ENCODE results near the gene BOLL. TPM values are rescaled to one million over a fixed set of nuclear protein-coding genes. Genes with fewer than 3 reads are reported as not detected.
"Not testable (repeated sequence)": the region's sequence is repeated elsewhere in the genome, so short reads cannot be mapped to it uniquely, and the experiment has no call there.

BOLL gene
- total and polyA plus RNA-seq, 5 donors, result 0.11 TPM; not detected in 4

DNA sequence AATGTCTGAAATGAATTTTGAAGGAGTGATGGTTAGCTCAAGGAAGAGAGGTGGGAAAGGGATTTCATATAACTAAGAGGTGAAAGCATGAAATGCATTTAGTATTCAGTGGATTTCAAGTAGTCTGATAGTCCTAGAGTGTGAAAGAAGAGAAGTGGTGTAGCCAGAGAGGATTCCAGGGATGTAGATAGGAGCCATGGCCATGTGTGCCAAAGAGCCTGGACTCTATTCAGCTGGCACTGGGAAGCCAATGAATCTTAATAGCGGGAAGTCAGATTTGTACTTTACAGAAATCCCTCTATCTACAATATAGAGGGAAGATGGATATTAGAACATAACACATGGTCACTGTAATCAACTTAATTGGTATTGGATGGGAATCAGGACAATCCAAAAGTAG, 8.3 kb upstream of the BOLL start:
- Histone ChIP-seq H3K27ac (ENCODE audit: low read length) (no peak overlapping the region), H3K27me3 (ENCODE audit: control insufficient read depth, insufficient read depth) (no peaks in the 10 kb centered on the region), H3K4me3 (ENCODE audit: low read length) (no peak overlapping the region), H3K4me1 (ENCODE audit: control insufficient read depth, insufficient read depth, low read length) (no peaks in the 10 kb centered on the region), H3K9me3 (ENCODE audit: control insufficient read depth, low read length) (no peaks in the 10 kb centered on the region)
- peak; percentile 70 to 84 for ATAC-seq
- WGBS, result 44% methylated on average over 1 of the region's 1 CpG
- intact Hi-C loops (cut with DNase I), result no loop called here
- peak; percentile 18 to 56 (median 34) for DNase-seq

DNA sequence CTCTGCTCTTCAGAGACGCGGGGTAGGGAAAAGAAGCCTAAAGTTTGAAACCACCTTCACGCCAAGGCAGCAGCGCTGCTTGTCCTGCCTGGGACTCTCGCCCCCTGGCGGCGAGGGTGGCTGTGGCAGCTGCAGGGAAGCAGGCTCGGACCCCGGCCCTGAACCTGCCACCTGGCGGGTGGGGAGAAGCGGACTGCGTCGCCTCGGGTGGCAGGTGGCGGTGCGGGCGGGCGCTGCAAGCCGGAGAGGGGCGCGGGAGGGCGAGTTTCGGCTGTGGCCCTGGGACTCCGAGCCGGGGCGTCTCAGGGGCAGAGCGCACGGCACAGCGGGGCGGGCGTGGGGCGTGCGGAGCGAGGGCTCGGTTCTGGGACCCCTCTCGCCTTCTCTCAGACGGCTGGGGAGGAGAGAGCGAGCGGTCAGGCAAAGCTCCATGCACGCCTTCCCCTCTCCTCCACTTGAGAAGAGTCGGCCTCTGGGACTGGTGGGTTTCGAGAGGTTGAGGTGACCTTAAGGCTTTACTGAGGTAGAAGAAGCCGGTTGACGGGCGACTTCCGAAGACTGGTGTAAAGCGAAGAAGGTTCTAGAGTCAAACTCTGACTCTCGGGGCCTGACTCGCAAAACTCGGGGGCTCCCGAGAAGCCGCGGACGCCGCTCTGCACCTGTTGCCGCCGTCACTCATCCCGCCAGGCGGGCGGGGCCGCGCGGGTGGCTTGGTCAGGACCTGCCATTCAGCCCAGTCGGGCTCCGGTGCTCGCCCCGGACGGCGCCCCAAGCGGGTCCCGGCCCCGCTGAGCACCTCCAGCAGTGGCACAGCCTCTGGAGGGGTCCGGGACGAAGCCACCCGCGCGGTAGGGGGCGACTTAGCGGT, 1.1 kb upstream of the BOLL start:
- no peaks in the 10 kb centered on the region for H3K27me3 ChIP-seq (ENCODE audit: control insufficient read depth, insufficient read depth)
- H3K9me3 ChIP-seq (ENCODE audit: control insufficient read depth, low read length), result no peaks in the 10 kb centered on the region
- peak overlapping the region; percentile 21 for H3K4me3 ChIP-seq (ENCODE audit: low read length)
- DNase-seq (peak; percentile 21 to 70 (median 62)), ATAC-seq (peak; percentile 62 to 67)
- no peak overlapping the region for H3K27ac ChIP-seq (ENCODE audit: low read length)
- WGBS, result 5% methylated on average over 79 of the region's 79 CpGs
- intact Hi-C loops (cut with DNase I), result no loop called here
- no peaks in the 10 kb centered on the region for H3K4me1 ChIP-seq (ENCODE audit: control insufficient read depth, insufficient read depth, low read length)

DNA sequence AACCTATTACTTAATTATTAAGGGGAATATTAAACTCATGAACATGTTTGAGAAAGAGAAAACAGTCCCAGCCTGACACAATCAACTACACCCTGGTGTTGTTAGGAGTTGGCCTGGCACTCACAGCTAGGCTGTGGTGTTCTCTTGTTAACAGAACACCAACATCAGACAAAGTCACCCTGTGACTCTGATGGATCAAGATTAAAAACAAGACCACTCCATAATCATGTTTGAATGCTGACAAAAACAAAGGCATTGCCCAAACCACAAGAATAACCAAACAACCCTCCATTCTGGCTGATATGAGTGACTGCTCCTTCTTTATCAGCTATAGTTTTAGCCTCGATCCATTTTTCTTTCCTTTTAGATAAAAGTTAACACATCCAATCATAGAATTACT, 3.0 kb downstream of the BOLL start:
- Histone ChIP-seq H3K27ac (ENCODE audit: low read length) (no peak overlapping the region), H3K9me3 (ENCODE audit: control insufficient read depth, low read length) (no peaks in the 10 kb centered on the region), H3K4me1 (ENCODE audit: control insufficient read depth, insufficient read depth, low read length) (no peaks in the 10 kb centered on the region), H3K4me3 (ENCODE audit: low read length) (no peak overlapping the region), H3K27me3 (ENCODE audit: control insufficient read depth, insufficient read depth) (no peaks in the 10 kb centered on the region)
- intact Hi-C loops (cut with DNase I), result no loop called here
- ATAC-seq (no peak), DNase-seq (no peak)
- 21% methylated on average over 1 of the region's 1 CpG for WGBS

DNA sequence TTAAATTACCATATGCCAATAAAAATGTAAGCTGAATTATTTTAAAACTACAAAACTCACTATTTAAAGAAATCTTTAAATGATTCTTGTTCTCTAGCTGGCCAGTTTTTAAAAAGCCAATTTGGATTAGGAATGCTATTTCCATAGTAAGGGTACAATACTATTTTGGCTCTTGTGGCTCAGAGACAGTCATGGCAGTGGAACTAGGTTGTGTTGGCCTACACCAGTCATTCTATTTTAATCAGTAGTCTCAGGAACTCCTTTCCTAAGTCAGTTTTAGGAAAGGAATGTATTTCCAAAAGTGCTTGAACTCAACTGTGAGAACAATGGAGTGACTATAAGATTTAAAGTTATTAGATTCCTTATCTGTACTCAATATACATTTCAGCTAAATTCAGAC, 5.9 kb downstream of the BOLL start:
- no peaks in the 10 kb centered on the region for H3K4me1 ChIP-seq (ENCODE audit: control insufficient read depth, insufficient read depth, low read length)
- DNase-seq (no peak), ATAC-seq (no peak)
- no peak overlapping the region for H3K27ac ChIP-seq (ENCODE audit: low read length)
- no peaks in the 10 kb centered on the region for H3K9me3 ChIP-seq (ENCODE audit: control insufficient read depth, low read length)
- no peak overlapping the region for H3K4me3 ChIP-seq (ENCODE audit: low read length)
- intact Hi-C loops (cut with DNase I), result no loop called here
- H3K27me3 ChIP-seq (ENCODE audit: control insufficient read depth, insufficient read depth), result no peaks in the 10 kb centered on the region

DNA sequence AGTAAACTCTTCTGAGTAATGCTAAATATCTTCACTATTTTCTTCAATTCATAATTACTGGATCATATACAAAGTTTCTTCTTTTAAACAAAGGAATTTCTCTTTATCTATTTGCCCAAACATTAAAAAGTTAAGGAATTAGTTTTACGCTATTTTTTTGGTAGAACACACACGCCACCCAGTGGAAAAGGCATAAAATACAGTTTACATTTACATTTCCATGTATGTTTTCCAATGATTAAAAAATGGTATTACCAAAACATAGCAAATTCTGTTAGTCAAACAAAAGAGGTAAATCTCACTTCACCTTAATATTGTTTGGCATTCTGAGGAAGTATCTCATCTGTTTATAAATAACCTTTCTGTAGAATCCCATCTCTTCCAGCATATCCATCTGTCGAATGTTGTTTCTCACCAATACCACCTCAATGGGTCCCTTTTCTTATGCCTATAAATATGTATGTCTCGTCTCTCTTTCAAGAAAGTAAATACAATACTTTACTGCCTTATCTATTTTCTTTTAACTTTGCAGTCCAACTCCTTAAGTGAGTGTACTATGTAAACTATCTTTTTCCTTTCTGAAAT, 7.2 kb downstream of the BOLL start:
- ATAC-seq, result no peak
- H3K27me3 ChIP-seq (ENCODE audit: control insufficient read depth, insufficient read depth), result no peaks in the 10 kb centered on the region
- no peak overlapping the region for H3K27ac ChIP-seq (ENCODE audit: low read length)
- no peak for DNase-seq
- 25% methylated on average over 4 of the region's 4 CpGs for WGBS
- no peaks in the 10 kb centered on the region for H3K9me3 ChIP-seq (ENCODE audit: control insufficient read depth, low read length)
- no peak overlapping the region for H3K4me3 ChIP-seq (ENCODE audit: low read length)
- intact Hi-C loops (cut with DNase I), result no loop called here
- H3K4me1 ChIP-seq (ENCODE audit: control insufficient read depth, insufficient read depth, low read length), result no peaks in the 10 kb centered on the region

DNA sequence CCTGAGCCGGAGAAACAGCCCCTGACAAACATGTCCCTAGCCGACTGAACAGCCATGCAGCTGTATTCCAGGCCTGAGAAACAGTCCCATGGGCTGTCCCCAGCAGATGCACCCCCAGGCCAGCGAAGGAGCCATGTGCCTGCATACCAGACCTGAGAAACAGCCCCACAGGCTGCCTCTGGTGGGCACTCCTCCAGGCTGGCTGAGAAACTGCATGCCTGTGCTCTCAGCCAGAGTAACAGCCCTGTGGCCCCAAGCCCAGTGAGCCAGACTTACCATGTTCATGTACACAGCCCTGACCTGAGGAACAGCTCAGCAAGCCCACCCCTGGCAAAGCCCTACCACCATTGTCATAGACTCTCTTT, 24.8 kb downstream of the BOLL start:
- intact Hi-C loops (cut with DNase I), result no loop called here
- ATAC-seq (no peak), DNase-seq (no peak)
- H3K27ac ChIP-seq (ENCODE audit: low read length), result no peak overlapping the region
- 87% methylated on average over 3 of the region's 3 CpGs for WGBS
- no peaks in the 10 kb centered on the region for H3K27me3 ChIP-seq (ENCODE audit: control insufficient read depth, insufficient read depth)
- H3K4me1 ChIP-seq (ENCODE audit: control insufficient read depth, insufficient read depth, low read length), result no peaks in the 10 kb centered on the region
- no peak overlapping the region for H3K4me3 ChIP-seq (ENCODE audit: low read length)
- H3K9me3 ChIP-seq (ENCODE audit: control insufficient read depth, low read length), result no peaks in the 10 kb centered on the region

DNA sequence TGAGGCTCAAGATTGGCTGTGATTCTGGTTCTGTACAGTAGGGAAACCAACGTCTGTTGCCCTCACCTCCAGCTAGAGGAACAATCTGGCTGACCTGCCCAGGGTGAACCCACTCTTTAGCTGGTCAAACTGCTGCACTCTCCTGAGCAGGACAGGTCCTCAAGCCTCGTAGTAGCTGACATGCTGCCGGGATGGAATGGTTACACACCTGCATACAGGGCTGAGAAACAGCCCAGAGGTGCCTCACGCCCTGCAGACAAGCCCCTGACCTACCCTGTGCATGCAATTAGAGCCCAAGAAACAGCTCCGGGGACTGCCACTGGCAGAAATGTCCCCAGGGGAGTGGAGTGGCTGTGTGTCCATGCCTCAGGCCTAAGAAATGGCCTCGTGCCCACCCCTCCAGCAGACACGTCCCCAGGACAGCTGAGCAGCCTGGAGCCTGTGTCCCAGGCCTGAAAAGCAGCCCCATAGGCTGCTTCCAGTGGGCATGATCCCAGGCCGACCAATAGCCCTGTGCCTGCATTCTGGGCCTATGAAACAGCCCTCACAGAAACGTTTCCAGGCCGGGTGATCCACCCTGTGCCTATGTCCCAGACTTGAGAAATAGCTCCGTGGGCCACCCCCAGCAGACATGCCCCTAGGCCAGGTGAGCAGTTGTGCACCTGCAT, 25.4 kb downstream of the BOLL start:
- Histone ChIP-seq H3K27ac (ENCODE audit: low read length) (no peak overlapping the region), H3K27me3 (ENCODE audit: control insufficient read depth, insufficient read depth) (no peaks in the 10 kb centered on the region), H3K4me1 (ENCODE audit: control insufficient read depth, insufficient read depth, low read length) (no peaks in the 10 kb centered on the region), H3K9me3 (ENCODE audit: control insufficient read depth, low read length) (no peaks in the 10 kb centered on the region), H3K4me3 (ENCODE audit: low read length) (no peak overlapping the region)
- intact Hi-C loops (cut with DNase I), result no loop called here
- no peak for DNase-seq
- WGBS, result 74% methylated on average over 11 of the region's 11 CpGs
- ATAC-seq, result no peak

DNA sequence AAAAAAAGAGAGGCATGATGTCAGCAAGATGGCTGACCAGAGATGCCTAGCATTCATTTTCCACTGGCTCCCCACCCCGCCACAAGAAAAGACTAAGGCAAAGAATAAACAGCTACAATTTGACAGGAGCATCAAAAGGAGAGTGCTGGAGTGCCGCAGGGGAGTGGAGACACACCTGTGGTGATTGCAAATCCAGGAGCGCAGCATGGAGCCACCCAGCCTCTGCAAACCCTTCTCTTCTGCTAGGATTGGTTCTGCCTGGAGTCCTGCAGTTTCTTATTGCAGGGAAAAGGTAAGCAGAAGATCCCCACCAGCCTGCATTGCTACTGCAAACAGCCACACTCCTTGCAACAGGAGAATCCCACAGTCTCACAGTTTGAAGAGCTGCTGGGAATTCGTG, 26.1 kb downstream of the BOLL start:
- Histone ChIP-seq H3K4me3 (ENCODE audit: low read length) (no peak overlapping the region), H3K9me3 (ENCODE audit: control insufficient read depth, low read length) (no peaks in the 10 kb centered on the region), H3K4me1 (ENCODE audit: control insufficient read depth, insufficient read depth, low read length) (no peaks in the 10 kb centered on the region), H3K27ac (ENCODE audit: low read length) (no peak overlapping the region), H3K27me3 (ENCODE audit: control insufficient read depth, insufficient read depth) (no peaks in the 10 kb centered on the region)
- ATAC-seq (no peak), DNase-seq (no peak)
- WGBS, result 68% methylated on average over 4 of the region's 4 CpGs
- intact Hi-C loops (cut with DNase I), result no loop called here

DNA sequence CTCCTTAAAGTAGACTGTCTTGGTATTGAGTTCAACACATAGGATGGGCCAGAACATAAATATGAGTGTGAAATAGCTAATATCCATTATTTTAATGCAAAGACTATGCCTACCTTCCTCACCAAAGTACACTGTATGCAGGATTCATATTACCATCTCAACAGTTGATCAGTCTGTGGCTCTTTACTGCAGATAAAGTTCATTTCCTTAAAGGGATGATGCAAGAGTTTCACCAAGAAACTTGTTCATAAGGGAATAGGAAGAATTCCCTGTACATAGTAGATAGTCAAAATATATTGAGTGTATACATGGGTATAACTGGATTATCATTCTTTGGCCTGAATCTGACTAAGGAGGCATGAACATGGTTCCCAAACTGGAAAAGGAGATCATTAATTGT, 44.9 kb downstream of the BOLL start:
- Histone ChIP-seq H3K27me3 (ENCODE audit: control insufficient read depth, insufficient read depth) (no peaks in the 10 kb centered on the region), H3K9me3 (ENCODE audit: control insufficient read depth, low read length) (no peaks in the 10 kb centered on the region), H3K4me1 (ENCODE audit: control insufficient read depth, insufficient read depth, low read length) (no peaks in the 10 kb centered on the region), H3K4me3 (ENCODE audit: low read length) (no peak overlapping the region), H3K27ac (ENCODE audit: low read length) (no peak overlapping the region)
- intact Hi-C loops (cut with DNase I), result no loop called here
- no peak for ATAC-seq
- DNase-seq, result no peak

DNA sequence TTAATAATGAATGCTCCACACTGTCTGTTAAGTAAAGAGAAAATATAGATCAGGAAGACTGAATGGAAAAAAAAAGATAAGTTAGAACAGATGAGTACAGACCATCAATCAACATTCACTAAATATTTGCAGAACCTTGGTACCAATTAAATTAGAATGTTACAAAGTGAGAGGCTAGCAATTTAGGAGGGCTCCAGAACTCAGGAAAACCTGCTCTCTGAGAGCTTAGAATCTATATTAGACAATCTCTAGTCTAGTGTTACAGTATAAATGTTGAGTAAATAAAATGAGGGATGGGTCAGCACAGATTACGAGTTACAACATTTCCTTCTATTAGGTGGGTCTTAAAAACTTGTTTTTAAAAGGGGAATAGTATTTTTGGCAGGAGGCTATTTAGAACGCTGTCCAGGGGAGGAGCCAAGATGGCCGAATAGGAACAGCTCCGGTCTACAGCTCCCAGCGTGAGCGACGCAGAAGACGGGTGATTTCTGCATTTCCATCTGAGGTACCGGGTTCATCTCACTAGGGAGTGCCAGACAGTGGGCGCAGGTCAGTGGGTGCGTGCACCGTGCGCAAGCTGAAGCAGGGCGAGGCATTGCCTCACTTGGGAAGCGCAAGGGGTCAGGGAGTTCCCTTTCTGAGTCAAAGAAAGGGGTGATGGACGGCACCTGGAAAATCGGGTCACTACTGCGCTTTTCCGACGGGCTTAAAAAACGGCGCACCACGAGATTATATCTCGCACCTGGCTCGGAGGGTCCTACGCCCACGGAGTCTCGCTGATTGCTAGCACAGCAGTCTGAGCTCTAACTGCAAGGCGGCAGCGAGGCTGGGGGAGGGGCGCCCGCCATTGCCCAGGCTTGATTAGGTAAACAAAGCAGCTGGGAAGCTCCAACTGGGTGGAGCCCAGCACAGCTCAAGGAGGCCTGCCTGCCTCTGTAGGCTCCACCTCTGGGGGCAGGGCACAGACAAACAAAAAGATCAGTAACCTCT, 56.3 kb downstream of the BOLL start:
- intact Hi-C loops (cut with DNase I); H3K27ac ChIP-seq (ENCODE audit: low read length); H3K9me3 ChIP-seq (ENCODE audit: control insufficient read depth, low read length); H3K27me3 ChIP-seq (ENCODE audit: control insufficient read depth, insufficient read depth); ATAC-seq; H3K4me3 ChIP-seq (ENCODE audit: low read length); H3K4me1 ChIP-seq (ENCODE audit: control insufficient read depth, insufficient read depth, low read length); DNase-seq: not testable (repeated sequence)
- 91% methylated on average over 31 of the region's 32 CpGs for WGBS

Measured in right cardiac atrium (tissue), 5 donors.